HG02938 (cell line): ENCODE results near the gene SERPINI2.
"Not testable (repeated sequence)": the region's sequence is repeated elsewhere in the genome, so short reads cannot be mapped to it uniquely, and the experiment has no call there.

ENCODE experiments used
- ATAC-seq: cut with Tn5 transposase; IDR thresholded peaks from one replicate; pipeline ENCODE4 v1.9.1; 2021; ENCODE audit warnings: mild to moderate bottlenecking, moderate library complexity; ENCODE audit not compliant: unreplicated experiment

The SERPINI2 gene

GRCh38 chr3:167450675-167451074, 23.2 kb downstream of the SERPINI2 start:
- no peak for ATAC-seq

DNA sequence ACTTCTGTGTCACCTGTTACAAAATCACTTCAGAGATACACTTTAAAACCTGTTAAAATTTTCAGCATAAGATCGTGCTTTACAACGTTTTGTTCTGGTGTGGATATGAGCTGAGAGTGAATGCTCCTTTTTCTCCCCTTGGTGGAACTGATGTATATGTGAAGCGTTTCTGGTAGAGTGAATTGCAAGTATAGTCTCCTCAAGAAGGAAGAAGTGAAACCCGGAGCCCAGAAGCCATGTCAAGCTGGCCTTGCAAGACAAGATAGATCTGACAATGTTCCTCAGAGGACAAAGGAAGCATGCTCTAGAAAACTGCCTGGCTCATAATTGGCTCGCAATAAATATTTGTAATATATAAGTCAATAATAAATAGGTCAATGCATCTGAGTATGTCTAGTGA, 23.6 kb downstream of the SERPINI2 start:
- ATAC-seq = no peak

DNA sequence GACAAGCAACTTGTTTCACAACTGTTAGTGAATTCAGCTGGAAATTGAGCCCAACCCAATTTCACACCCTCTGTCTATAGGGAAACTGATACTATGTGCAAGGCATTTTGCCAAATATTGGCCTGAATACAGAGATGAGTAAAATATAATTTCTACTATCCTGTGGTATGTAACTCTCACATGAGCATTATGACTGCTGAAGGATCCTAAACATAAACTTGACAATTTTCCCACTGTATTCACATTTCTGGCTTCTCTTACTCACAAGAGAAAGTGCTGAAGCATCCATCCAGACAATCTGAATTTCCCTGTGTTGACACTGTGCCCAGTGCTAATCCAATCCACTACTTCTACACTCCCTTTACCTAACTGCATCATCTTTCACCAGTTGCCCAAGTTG, 28.4 kb downstream of the SERPINI2 start:
- no peak for ATAC-seq

DNA sequence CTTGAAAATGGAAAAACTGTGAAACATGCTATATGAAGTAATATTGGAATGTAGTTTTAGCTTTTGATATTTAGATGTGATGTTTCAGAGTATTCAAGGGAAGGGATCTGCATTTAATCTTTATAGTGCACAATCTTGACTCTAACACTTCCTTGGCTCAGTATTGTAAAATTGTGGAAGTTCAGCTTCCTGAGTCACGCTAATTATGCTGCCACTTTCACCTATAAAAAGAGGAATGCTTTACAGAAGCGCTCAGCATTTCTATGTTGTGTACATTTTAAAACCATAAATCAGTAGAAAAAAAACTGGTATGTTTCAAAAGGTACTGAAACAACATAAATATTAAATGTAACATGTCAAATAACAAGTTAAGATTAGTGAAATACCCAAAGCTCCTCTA, 32.6 kb downstream of the SERPINI2 start:
- no peak for ATAC-seq

DNA sequence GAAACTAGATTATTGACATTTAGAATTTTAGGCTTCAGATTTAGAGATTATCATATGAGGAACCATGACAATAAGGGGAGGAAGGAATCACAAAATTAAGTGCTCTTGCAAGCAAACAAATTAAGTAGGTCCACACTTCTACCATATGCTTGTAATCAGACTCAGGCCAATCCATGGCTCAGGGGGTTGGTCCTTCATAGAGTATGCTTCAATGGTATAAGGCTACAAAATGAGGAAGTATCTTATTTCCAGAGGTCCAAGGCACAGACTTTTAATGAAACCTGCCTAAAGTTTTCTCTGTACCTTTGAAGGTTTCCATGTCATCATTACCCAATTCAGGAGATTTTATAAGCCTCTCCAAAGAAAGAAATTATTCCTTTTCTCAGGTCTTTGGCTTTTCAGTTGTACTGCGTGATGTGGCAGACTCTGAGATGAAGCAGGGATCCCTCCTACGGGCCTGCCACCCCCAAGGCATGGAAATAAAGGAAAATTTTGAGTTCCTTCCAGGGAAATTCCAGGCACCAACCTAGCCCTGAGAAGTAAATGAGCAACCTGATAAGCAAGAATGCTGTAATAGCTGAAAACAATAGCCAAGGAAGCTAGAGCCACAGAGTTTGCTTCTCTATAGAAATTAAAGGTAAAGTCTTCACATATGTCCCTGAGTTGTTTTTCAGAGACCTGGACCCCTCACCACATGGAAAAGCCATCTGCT, 36.3 kb downstream of the SERPINI2 start:
- ATAC-seq = no peak

DNA sequence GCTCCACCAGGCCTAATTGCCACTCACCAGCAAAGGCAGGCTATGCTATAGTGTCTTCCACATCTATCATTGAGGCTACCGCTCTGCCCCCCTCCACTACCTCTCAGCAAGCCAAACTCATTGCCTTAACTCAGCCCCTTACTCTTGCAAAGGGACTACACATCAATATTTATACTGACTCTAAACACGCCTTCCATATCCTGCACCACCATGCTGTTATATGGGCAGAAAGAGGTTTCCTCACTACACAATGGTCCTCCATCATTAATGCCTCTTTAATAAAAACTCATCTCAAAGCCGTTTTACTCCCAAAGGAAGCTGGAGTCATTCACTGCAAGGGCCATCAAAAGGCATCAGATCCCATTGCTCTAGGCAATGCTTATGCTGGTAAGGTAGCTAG, 46.9 kb downstream of the SERPINI2 start:
- not testable (repeated sequence) for ATAC-seq

GRCh38 chr3:167422396-167422795, 51.4 kb downstream of the SERPINI2 start:
- ATAC-seq = not testable (repeated sequence)

- ATAC-seq = no peak
Observed at GRCh38 chr3:167409611-167410010, 64.2 kb downstream of the SERPINI2 start.

DNA sequence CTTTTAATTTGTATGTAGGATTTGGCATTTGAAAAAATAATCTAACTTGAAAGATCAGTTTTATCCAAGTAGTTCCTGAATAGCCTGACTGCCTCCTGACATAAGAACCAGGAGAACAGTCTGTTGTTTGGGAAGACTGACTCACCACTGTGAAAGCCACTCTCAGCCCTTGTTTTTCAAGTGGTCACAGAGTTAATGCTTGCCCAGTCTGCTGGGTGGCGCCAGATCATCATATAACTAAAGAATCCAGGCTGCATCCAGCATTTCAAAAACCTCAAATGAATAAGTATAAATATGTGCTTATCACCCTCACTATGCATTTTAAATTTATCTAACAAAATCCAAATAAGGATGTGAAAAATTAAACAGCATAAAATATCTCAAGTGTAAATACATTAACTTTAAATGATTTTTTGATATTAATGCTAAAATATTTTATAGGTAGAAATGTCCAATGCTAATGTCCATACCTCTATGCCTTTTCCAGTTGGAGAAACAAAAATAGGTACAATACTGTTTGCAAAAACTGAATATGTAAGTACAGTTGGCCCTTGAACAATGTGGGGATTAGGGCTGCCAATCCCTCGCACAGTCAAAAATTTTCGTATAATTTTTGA, 66.9 kb downstream of the SERPINI2 start:
- no peak for ATAC-seq

- ATAC-seq = no peak
Observed at GRCh38 chr3:167397826-167398225, 76.0 kb downstream of the SERPINI2 start.

- ATAC-seq = no peak
Observed at GRCh38 chr3:167396075-167396474, 77.8 kb downstream of the SERPINI2 start.

DNA sequence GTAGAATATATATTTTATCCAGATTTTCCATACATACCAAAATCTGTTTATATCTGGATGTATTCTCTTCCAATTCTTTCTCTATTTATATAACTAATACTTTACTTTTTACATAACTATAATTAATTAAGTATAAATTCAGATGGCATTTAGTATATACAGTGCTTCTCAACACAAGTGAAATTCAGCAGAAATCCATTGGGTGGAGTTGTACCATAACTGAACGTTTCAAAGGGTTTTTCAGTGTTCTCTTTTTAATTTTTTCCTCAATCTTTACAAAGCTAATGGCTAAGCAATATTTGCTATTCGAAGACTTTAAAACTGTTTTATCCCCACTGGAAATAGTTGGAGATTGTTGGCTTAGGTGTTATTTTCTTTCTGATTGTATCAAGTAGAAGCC, 79.8 kb downstream of the SERPINI2 start:
- no peak for ATAC-seq
